ENCODE data around the gene RALGAPA2.

DNA sequence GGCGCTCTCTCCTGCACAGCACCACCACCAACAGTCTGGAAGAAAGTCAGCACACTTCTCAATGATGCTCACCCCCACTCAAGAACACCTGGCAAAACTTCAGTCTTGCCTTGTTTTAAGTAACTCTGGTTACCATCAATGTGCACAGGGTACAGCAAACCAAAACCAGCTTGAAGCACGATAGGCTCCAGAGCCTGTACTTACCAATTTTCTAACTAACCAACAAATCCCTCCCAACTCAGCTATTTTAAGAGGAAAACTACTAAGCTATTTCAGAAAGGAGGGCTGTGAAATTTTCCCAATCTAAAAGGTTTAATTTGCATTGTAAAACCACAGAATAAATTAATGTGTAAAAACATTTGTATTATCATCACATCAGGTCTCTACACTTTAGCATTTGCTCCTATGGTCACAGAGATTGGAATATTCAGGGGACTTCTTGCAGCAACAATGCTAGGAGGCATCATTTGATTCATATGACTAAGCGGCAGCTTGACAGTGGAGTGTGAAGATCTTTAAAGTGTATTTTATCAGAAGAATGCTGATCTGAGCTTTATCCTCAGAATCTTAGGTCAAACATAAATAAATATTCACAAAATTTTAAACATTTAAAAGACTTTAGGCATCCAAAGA, 82.8 kb downstream of the RALGAPA2 start:
- no peak for TF ChIP-seq POLR2A (IDR thresholded peaks at IDR 0.05)
- TF ChIP-seq, protein P1, sequence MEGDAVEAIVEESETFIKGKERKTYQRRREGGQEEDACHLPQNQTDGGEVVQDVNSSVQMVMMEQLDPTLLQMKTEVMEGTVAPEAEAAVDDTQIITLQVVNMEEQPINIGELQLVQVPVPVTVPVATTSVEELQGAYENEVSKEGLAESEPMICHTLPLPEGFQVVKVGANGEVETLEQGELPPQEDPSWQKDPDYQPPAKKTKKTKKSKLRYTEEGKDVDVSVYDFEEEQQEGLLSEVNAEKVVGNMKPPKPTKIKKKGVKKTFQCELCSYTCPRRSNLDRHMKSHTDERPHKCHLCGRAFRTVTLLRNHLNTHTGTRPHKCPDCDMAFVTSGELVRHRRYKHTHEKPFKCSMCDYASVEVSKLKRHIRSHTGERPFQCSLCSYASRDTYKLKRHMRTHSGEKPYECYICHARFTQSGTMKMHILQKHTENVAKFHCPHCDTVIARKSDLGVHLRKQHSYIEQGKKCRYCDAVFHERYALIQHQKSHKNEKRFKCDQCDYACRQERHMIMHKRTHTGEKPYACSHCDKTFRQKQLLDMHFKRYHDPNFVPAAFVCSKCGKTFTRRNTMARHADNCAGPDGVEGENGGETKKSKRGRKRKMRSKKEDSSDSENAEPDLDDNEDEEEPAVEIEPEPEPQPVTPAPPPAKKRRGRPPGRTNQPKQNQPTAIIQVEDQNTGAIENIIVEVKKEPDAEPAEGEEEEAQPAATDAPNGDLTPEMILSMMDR (IDR thresholded peaks at IDR 0.05): no peak
